PC-9 (cell line): ENCODE measurements around the gene IRF6. TPM values are rescaled to one million over a fixed set of nuclear protein-coding genes. Genes with fewer than 3 reads are reported as not detected.

ENCODE experiments used
- BruUV-seq: library from RNA; stranded (reverse); fragments of 400-500 nt; replicated peaks from 2 replicates; lab custom pipeline; 2021; lab: Mats Ljungman, UMichigan
- CTCF ChIA-PET: fragments of 300-600 bp; sonication (Branson Sonifier 250); formaldehyde crosslinking; loops from one replicate; lab custom pipeline; 2022; ENCODE audit warnings: antibody characterized with exemption; lab: Charles Lee
- POLR2A ChIA-PET: fragments of 300-600 bp; sonication (Branson Sonifier 250); formaldehyde crosslinking; loops from one replicate; lab custom pipeline; 2022; ENCODE audit warnings: antibody characterized with exemption; ENCODE audit not compliant: unreplicated experiment; lab: Charles Lee
- DNase-seq, 2 experiments: peaks; one replicate each; pipeline versions ENCODE4 v3.0.0 to v3.0.0-alpha.2; 2015 to 2022; ENCODE audit warnings: mixed read lengths in 1 of 2
- H2AFZ ChIP-seq: fragments of 200-600 bp; sonication (generic); 2 replicates; pipeline ENCODE4 v1.8.1; 2017; ENCODE audit warnings: antibody characterized with exemption
- H3F3A ChIP-seq: fragments of 200-600 bp; sonication (generic); 2 replicates; pipeline ENCODE4 v1.8.1; 2017; ENCODE audit warnings: antibody characterized with exemption, mild to moderate bottlenecking, low read depth; ENCODE audit not compliant: insufficient read depth
- H3K27ac ChIP-seq: fragments of 200-600 bp; sonication (generic); 2 replicates; pipeline ENCODE4 v1.6.1; 2016; ENCODE audit warnings: mixed run types
- H3K27me3 ChIP-seq: fragments of 200-600 bp; sonication (generic); 2 replicates; pipeline ENCODE4 v1.6.1; 2016; ENCODE audit warnings: low read depth, mixed run types; ENCODE audit not compliant: insufficient read depth
- H3K36me3 ChIP-seq: fragments of 200-600 bp; sonication (generic); 2 replicates; pipeline ENCODE4 v1.6.1; 2016; ENCODE audit warnings: low read depth, mixed run types
- H3K4me1 ChIP-seq: fragments of 200-600 bp; sonication (generic); replicated peaks from 2 replicates; pipeline ENCODE4 v1.6.1; 2016; ENCODE audit warnings: mixed run types; ENCODE audit not compliant: insufficient read depth
- H3K4me2 ChIP-seq: fragments of 200-600 bp; sonication (generic); 2 replicates; pipeline ENCODE4 v1.6.1; 2017; ENCODE audit warnings: mixed run types
- H3K4me3 ChIP-seq: fragments of 200-600 bp; sonication (generic); 2 replicates; pipeline ENCODE4 v1.6.1; 2016; ENCODE audit warnings: mixed run types
- H3K79me2 ChIP-seq: fragments of 200-600 bp; sonication (generic); 2 replicates; pipeline ENCODE4 v1.6.1; 2017; ENCODE audit warnings: low read depth, mixed run types
- H3K9me2 ChIP-seq: fragments of 200-600 bp; sonication (generic); 2 replicates; pipeline ENCODE4 v1.8.1; 2017; ENCODE audit warnings: mild to moderate bottlenecking; ENCODE audit not compliant: insufficient read depth
- H3K9me3 ChIP-seq: fragments of 200-600 bp; sonication (generic); 2 replicates; pipeline ENCODE4 v1.8.1; 2016; ENCODE audit warnings: low read depth; ENCODE audit not compliant: insufficient read depth
- H4K20me1 ChIP-seq: fragments of 200-600 bp; sonication (generic); 2 replicates; pipeline ENCODE4 v1.8.1; 2017; ENCODE audit not compliant: insufficient read depth
- EZH2 ChIP-seq: fragments of 200-600 bp; sonication (generic); IDR thresholded peaks from 2 replicates; pipeline ENCODE4 v1.8.0; 2017; ENCODE audit warnings: antibody characterized with exemption, low read depth
- intact Hi-C: fragments of 100-400 bp; cut with micrococcal nuclease; formaldehyde crosslinking; loops from one replicate; pipeline ENCODE4 v1.10.0; 2022; ENCODE audit not compliant: unreplicated experiment
- total RNA-seq: library from RNA; stranded (reverse); gene quantifications from 2 replicates; pipeline ENCODE4 v1.2.3, GENCODE V29; 2021
- TF ChIP-seq, protein P1 (sequence below): fragments of 200-600 bp; sonication (generic); conservative IDR thresholded peaks from 2 replicates; pipeline ENCODE4 v1.6.1; 2017; ENCODE audit warnings: mixed run types, antibody characterized with exemption, mild to moderate bottlenecking, moderate library complexity

The IRF6 gene
- total RNA-seq, 1 experiment from 2014 or later: 46.5 TPM

DNA sequence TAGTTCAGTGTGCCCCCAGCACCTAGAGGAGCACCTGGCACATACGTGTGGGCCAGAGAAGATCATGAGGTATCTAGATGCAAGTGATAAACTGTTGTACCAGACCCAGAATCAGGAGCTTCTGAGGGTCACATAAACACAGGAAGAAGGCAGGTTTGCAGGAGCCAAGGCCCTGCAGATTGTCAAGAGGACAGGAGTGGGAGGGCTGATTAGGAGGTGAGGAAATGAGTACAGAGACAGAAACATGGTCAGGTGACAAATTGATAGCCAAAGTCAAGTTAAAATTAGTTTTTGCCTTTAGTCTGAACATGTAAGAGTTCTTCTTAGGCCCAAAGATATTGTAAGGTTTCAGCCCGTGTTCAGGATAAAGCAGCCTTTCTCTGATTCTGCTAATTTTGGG is 64.1 kb downstream of the IRF6 start:
- DNase-seq: no peak
- no peaks in the 10 kb centered on the region for H3K27me3 ChIP-seq
- BruUV-seq: no TSS peak
- ChIA-PET POLR2A (no interaction called here), CTCF (no interaction called here)
- H4K20me1 ChIP-seq: no peaks in the 10 kb centered on the region
- no peaks in the 10 kb centered on the region for H3K9me2 ChIP-seq
- TF ChIP-seq, protein P1, sequence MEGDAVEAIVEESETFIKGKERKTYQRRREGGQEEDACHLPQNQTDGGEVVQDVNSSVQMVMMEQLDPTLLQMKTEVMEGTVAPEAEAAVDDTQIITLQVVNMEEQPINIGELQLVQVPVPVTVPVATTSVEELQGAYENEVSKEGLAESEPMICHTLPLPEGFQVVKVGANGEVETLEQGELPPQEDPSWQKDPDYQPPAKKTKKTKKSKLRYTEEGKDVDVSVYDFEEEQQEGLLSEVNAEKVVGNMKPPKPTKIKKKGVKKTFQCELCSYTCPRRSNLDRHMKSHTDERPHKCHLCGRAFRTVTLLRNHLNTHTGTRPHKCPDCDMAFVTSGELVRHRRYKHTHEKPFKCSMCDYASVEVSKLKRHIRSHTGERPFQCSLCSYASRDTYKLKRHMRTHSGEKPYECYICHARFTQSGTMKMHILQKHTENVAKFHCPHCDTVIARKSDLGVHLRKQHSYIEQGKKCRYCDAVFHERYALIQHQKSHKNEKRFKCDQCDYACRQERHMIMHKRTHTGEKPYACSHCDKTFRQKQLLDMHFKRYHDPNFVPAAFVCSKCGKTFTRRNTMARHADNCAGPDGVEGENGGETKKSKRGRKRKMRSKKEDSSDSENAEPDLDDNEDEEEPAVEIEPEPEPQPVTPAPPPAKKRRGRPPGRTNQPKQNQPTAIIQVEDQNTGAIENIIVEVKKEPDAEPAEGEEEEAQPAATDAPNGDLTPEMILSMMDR: no peak
- TF ChIP-seq EZH2: no peak
- no peak overlapping the region for H2AFZ ChIP-seq
- H3K79me2 ChIP-seq: no peaks in the 10 kb centered on the region
- H3K27ac ChIP-seq: no peak overlapping the region
- H3K4me2 ChIP-seq: no peak overlapping the region
- no peaks in the 10 kb centered on the region for H3K36me3 ChIP-seq
- H3K4me1 ChIP-seq: no peaks in the 10 kb centered on the region
- H3K4me3 ChIP-seq: no peak overlapping the region
- 0 out of 2 replicates have a peak, but pooled peaks cover under 1% of the 10 kb centered on the region for H3F3A ChIP-seq
- intact Hi-C loops: no loop called here
- H3K9me3 ChIP-seq: no peaks in the 10 kb centered on the region

DNA sequence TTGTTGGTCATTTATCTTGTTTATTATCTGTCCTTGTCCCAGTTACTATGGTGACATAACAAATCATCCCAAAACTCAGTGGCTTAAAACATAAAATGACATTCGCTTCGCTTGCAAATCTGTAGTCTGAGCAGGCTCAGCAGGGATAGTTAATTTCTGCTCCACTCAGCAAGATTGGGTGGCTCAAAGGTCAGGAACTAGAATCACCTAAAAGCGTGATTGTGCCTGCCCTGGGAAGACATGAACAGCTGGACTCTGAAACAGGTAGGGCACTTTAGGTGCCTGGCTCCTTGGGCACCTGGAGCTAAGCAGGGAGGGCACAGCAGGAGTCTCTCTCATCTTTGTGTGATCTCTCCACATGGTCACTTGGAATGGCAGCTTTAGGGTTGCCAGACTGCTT is 64.7 kb downstream of the IRF6 start:
- BruUV-seq: no TSS peak
- no peak overlapping the region for H2AFZ ChIP-seq
- H3F3A ChIP-seq: no peaks in the 10 kb centered on the region
- TF ChIP-seq, protein P1: no peak
- no peak for TF ChIP-seq EZH2
- no peaks in the 10 kb centered on the region for H3K9me3 ChIP-seq
- H3K36me3 ChIP-seq: no peaks in the 10 kb centered on the region
- H3K4me3 ChIP-seq: no peak overlapping the region
- no peaks in the 10 kb centered on the region for H3K4me1 ChIP-seq
- H3K9me2 ChIP-seq: no peaks in the 10 kb centered on the region
- H3K27ac ChIP-seq: no peak overlapping the region
- no peaks in the 10 kb centered on the region for H3K79me2 ChIP-seq
- H3K27me3 ChIP-seq: no peaks in the 10 kb centered on the region
- no peak overlapping the region for H3K4me2 ChIP-seq
- CTCF ChIA-PET: no interaction called here
- intact Hi-C loops: no loop called here
- DNase-seq: no peak
- H4K20me1 ChIP-seq: no peaks in the 10 kb centered on the region
- POLR2A ChIA-PET: no interaction called here

DNA sequence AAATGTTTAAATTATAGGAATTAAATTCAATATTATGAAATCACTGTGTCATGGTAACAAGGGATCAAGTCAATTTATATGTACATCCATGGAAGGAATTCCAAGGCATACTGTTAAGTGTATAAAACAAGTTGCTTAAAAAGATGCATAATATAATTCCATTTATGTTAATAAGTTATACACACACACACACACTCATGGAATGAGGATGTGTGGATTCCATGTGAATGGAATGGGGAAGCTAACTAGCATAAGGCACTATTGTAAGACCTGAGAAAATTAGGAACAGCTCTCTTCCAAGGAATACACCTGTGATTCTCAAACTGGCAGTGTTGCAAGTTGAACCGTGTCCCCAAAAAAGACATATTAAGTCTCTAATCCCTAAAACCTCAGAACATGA is 67.7 kb downstream of the IRF6 start:
- intact Hi-C loops: no loop called here
- no peaks in the 10 kb centered on the region for H4K20me1 ChIP-seq
- TF ChIP-seq, protein P1: no peak
- TF ChIP-seq EZH2: no peak
- POLR2A ChIA-PET: no interaction called here
- no peaks in the 10 kb centered on the region for H3K9me2 ChIP-seq
- DNase-seq: peak in 1 of 2 experiments; percentile 45
- no peaks in the 10 kb centered on the region for H3K36me3 ChIP-seq
- no peak overlapping the region for H3K4me2 ChIP-seq
- H3K4me1 ChIP-seq: no peaks in the 10 kb centered on the region
- no TSS peak for BruUV-seq
- H3K27me3 ChIP-seq: no peaks in the 10 kb centered on the region
- H3K79me2 ChIP-seq: no peaks in the 10 kb centered on the region
- H3F3A ChIP-seq: no peaks in the 10 kb centered on the region
- no peaks in the 10 kb centered on the region for H3K9me3 ChIP-seq
- H3K27ac ChIP-seq: no peak overlapping the region
- no peak overlapping the region for H3K4me3 ChIP-seq
- CTCF ChIA-PET: no interaction called here
- no peak overlapping the region for H2AFZ ChIP-seq
